ENCODE results near the gene PRM2.
"Not testable (repeated sequence)": the region's sequence is repeated elsewhere in the genome, so short reads cannot be mapped to it uniquely, and the experiment has no call there.

PRM2 gene

GRCh38 chr16:11306997-11307638 lies 30.8 kb upstream of the PRM2 start:
- DNase-seq = no peak

- DNase-seq = no peak
Measured at GRCh38 chr16:11306381-11306780, 30.1 kb upstream of the PRM2 start.

- peak; percentile 33 for DNase-seq
Measured at GRCh38 chr16:11303405-11304138, 27.3 kb upstream of the PRM2 start.

GRCh38 chr16:11302977-11303376 lies 26.7 kb upstream of the PRM2 start:
- DNase-seq = peak; percentile 56

- DNase-seq = no peak
Measured at GRCh38 chr16:11301645-11302501, 25.6 kb upstream of the PRM2 start.

- DNase-seq = no peak
Measured at GRCh38 chr16:11300560-11300892, 24.2 kb upstream of the PRM2 start.

GRCh38 chr16:11299865-11300559 lies 23.7 kb upstream of the PRM2 start:
- DNase-seq = no peak

- DNase-seq = not testable (repeated sequence)
Measured at GRCh38 chr16:11298950-11299547, 22.8 kb upstream of the PRM2 start.

GRCh38 chr16:11298143-11298900 lies 22.0 kb upstream of the PRM2 start:
- no peak for DNase-seq

- DNase-seq = peak; percentile 72
Measured at GRCh38 chr16:11297492-11298142, 21.3 kb upstream of the PRM2 start.

GRCh38 chr16:11296706-11297491 lies 20.6 kb upstream of the PRM2 start:
- no peak for DNase-seq

- DNase-seq = no peak
Measured at GRCh38 chr16:11296351-11296705, 20.0 kb upstream of the PRM2 start.

GRCh38 chr16:11295672-11296071 lies 19.4 kb upstream of the PRM2 start:
- DNase-seq = no peak

GRCh38 chr16:11292076-11292748 lies 15.9 kb upstream of the PRM2 start:
- no peak for DNase-seq

GRCh38 chr16:11291091-11291703 lies 14.9 kb upstream of the PRM2 start:
- DNase-seq = no peak

GRCh38 chr16:11290102-11290893 lies 14.0 kb upstream of the PRM2 start:
- no peak for DNase-seq

GRCh38 chr16:11289696-11290095 lies 13.4 kb upstream of the PRM2 start:
- not testable (repeated sequence) for DNase-seq

GRCh38 chr16:11289202-11289601 lies 12.9 kb upstream of the PRM2 start:
- DNase-seq = no peak

- no peak for DNase-seq
Measured at GRCh38 chr16:11285842-11286241, 9.6 kb upstream of the PRM2 start.
